Lower leg skin (tissue), 4 donors: ENCODE measurements around the gene GSTT4. TPM values are rescaled to one million over a fixed set of nuclear protein-coding genes. Genes with fewer than 3 reads are reported as not detected.

Experiments
- DNase-seq, 2 donors: peaks; one replicate each; pipeline ENCODE4 v3.0.0-alpha.2; 2019; ENCODE audit warnings: low spot score in 2 of 2
- H3K4me3 ChIP-seq: fragments of 200-600 bp; sonication (generic); 2 replicates; pipeline ENCODE4 v1.5.1; 2017; ENCODE audit warnings: mild to moderate bottlenecking, low read depth; ENCODE audit not compliant: poor library complexity, severe bottlenecking
- CTCF ChIP-seq, 3 donors: fragments of 450-650 bp; IDR thresholded peaks; one replicate each; pipeline ENCODE4 v1.5.1; 2016; ENCODE audit warnings: antibody characterized with exemption in 3 of 3, mild to moderate bottlenecking in 3 of 3, moderate library complexity in 2 of 3
- POLR2A ChIP-seq, 2 donors: fragments of 450-650 bp; IDR thresholded peaks; one replicate each; pipeline ENCODE4 v1.6.1; 2016 to 2017; ENCODE audit warnings: antibody characterized with exemption in 2 of 2, mild to moderate bottlenecking in 1 of 2, moderate library complexity in 1 of 2
- WGBS, 2 donors: methylation state at CpG; one replicate each; pipeline ENCODE4 v1.1.5; 2018; 5-methylcytosine and 5-hydroxymethylcytosine counted together
- intact Hi-C: fragments of 100-400 bp; cut with DNase I; formaldehyde crosslinking; loops from one replicate; pipeline ENCODE4 v1.15.0; 2023; ENCODE audit warnings: low total_unique reads
- total RNA-seq, 4 donors: library from RNA; depleted of rRNA; stranded (reverse); fragments of >200 nt; gene quantifications; one replicate each; pipeline ENCODE4 v1.1.0, GENCODE V29; 2016

Gene GSTT4
- not detected for total RNA-seq

DNA sequence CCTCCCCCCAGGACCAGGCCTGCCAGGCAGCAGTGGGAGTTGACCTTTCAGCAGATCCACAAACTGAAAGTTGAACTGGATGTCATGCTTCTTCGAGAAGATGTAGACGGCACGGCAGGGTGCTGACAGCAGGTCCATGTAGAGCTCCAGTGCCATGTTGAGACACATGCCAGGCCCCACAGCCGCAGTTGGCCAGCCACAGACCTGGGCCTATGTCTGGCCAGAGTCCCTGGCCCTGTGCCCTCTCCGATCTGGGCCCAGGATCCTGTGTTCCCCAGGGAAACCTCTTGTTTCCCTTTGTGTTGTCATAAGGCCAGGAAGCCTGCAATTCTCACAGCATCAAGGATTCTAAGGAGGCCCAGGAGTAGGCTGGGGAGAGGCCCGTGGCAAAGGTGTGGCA, at the start of gene GSTT4:
Gene GSTT4, minus strand, starts transcription at position 253 of the 400 bp plus-strand sequence. Its CDS starts 97 bp downstream, at position 156.
- WGBS, 2 donors = 69 to 70% methylated on average over 6 of the region's 6 CpGs
- DNase-seq = no peak
- intact Hi-C loops = no loop called here
- H3K4me3 ChIP-seq = no peak within 1 kb of the TSS
- TF ChIP-seq POLR2A (IDR thresholded peaks at IDR 0.05) = no peak
- TF ChIP-seq CTCF (IDR thresholded peaks at IDR 0.05) = no peak

- 95 to 97% methylated on average over 3 of the region's 3 CpGs for WGBS, 2 donors
- intact Hi-C loops = no loop called here
- TF ChIP-seq POLR2A (IDR thresholded peaks at IDR 0.05) = no peak
- TF ChIP-seq CTCF (IDR thresholded peaks at IDR 0.05) = no peak
- DNase-seq = no peak
- no peak overlapping the region for H3K4me3 ChIP-seq
Measured at GRCh38 chr22:24054356-24054755, 49.1 kb upstream of the GSTT4 start.

DNA sequence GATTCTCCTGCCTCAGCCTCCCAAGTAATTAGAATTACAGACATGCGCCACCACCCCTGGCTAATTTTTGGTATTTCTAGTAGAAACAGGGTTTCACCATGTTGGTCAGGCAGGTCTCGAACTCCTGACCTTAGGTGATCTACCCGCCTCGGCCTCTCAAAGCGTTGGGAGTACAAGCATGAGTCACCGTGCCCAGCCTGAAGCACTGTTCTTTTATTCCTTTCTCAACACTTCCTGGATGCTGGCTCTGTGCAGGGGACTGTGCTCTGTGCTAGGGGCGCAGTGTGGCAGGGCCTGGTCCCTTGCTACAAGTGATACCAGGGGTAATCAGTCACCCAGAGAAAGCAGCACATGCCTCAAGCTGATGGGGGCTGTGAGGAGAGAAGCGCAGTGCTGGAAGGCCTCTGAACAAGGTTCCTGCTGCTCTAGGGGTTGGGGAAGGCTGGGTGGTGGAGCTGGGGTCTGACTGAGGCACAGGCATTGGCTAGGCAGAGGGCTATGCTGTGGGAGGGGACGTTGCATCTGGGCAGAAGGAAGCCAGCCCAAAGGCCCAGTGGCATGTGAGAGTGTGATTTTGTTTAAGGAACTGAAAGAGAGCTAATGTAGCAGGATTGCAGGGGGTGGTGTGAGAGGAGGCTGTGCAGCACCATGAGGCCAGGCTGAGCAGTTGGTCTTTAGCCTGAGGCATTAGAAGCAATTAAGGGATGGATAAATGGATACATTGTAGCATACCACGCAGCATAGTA, 48.4 kb upstream of the GSTT4 start:
- intact Hi-C loops = no loop called here
- no peak for DNase-seq
- TF ChIP-seq CTCF (IDR thresholded peaks at IDR 0.05) = no peak
- 85 to 91% methylated on average over 10 of the region's 10 CpGs for WGBS, 2 donors
- no peak overlapping the region for H3K4me3 ChIP-seq

DNA sequence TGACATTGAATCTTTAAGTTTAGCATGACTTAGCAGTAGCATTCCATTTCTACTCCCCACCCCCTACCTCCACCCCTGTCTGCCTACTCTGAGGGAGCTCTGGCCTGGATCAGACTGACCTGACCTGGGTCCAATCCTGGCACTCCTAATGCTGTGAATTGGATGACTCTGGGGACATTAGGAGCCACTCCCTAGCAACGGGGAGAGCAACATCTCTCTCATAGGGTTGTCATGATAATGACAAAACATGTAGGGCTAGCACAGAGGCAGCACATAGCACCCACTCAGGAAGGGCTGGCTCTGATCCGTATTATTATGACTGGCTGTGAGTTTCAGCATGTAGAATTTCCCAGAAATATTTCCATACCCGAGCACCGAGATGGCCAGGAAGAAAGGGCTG, 46.3 kb upstream of the GSTT4 start:
- WGBS, 2 donors = 49 to 66% methylated on average over 4 of the region's 4 CpGs
- peak in 1 of 2 donors; percentile 38 for DNase-seq
- intact Hi-C loops = no loop called here
- no peak overlapping the region for H3K4me3 ChIP-seq
- TF ChIP-seq CTCF (IDR thresholded peaks at IDR 0.05) (no peak), POLR2A (IDR thresholded peaks at IDR 0.05) (no peak)

- TF ChIP-seq CTCF (IDR thresholded peaks at IDR 0.05) (no peak), POLR2A (IDR thresholded peaks at IDR 0.05) (no peak)
- no peak for DNase-seq
- intact Hi-C loops = no loop called here
- no peak overlapping the region for H3K4me3 ChIP-seq
- 83 to 90% methylated on average over 5 of the region's 5 CpGs for WGBS, 2 donors
Measured at GRCh38 chr22:24051028-24051427, 45.8 kb upstream of the GSTT4 start.

DNA sequence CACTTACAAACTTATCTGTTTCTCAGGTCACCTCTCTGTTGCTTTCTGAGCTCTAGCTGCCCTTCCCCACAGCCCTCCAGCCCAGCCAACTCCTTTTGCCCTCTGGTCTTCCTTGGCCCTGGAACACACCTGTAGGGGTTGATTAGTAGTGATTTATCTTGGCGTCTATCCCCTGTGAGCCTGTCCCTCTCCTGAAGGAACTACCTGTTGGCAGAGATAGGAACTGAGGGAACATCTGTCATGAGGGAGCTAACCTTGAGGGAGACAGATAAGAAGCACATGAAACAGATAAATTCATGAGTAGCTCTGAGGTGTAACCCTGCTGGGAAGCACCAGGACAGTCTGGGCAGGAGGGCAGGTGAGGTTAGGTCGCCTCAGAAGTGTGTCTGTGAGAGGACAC, 44.7 kb upstream of the GSTT4 start:
- no peak for TF ChIP-seq POLR2A (IDR thresholded peaks at IDR 0.05)
- no peak for TF ChIP-seq CTCF (IDR thresholded peaks at IDR 0.05)
- intact Hi-C loops = no loop called here
- no peak overlapping the region for H3K4me3 ChIP-seq
- no peak for DNase-seq
- WGBS, 2 donors = 88 to 90% methylated on average over 2 of the region's 2 CpGs
